Fibroblast of villous mesenchyme (primary cell): ENCODE data around the gene NRXN3. TPM values are rescaled to one million over a fixed set of nuclear protein-coding genes. Genes with fewer than 3 reads are reported as not detected.

ENCODE experiments used
- DNase-seq: peaks from one replicate; pipeline ENCODE4 v3.0.0-alpha.2; 2010; ENCODE audit warnings: low read depth
- H3K4me3 ChIP-seq: 2 replicates; pipeline ENCODE4 v1.5.1; 2011; ENCODE audit warnings: low read depth, mild to moderate bottlenecking, low read length
- total RNA-seq: library from RNA; depleted of rRNA; stranded (reverse); fragments of >200 nt; gene quantifications from 2 replicates; pipeline ENCODE4 v1.2.3, GENCODE V29; 2012
- TF ChIP-seq, protein P1 (sequence below): IDR thresholded peaks from 2 replicates; pipeline ENCODE4 v1.5.1; 2012; ENCODE audit warnings: low read depth, mild to moderate bottlenecking, low read length; ENCODE audit not compliant: insufficient read depth

Gene NRXN3
- total RNA-seq, 1 donor, result 7.3 TPM

DNA sequence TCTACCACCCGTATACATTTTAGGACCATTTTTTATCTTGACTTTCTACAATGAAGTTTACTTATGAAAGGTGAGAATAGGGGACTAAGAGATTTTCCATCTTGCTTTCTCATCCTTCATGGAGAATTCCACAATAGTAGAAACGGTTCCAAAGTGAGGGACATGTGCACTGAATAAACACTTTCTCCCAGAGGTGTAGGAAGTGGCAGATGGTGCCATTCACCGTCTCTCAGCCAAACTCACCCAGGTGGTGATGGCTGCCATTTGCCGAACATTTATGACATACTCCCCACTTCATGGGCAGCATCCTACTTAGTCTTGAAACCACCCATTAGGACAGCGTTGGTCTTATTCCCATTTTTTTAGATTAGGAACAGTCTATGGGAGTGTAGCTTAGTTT, 1500.6 kb downstream of the NRXN3 start:
- H3K4me3 ChIP-seq, result no peak overlapping the region
- no peak for DNase-seq
- TF ChIP-seq, protein P1, sequence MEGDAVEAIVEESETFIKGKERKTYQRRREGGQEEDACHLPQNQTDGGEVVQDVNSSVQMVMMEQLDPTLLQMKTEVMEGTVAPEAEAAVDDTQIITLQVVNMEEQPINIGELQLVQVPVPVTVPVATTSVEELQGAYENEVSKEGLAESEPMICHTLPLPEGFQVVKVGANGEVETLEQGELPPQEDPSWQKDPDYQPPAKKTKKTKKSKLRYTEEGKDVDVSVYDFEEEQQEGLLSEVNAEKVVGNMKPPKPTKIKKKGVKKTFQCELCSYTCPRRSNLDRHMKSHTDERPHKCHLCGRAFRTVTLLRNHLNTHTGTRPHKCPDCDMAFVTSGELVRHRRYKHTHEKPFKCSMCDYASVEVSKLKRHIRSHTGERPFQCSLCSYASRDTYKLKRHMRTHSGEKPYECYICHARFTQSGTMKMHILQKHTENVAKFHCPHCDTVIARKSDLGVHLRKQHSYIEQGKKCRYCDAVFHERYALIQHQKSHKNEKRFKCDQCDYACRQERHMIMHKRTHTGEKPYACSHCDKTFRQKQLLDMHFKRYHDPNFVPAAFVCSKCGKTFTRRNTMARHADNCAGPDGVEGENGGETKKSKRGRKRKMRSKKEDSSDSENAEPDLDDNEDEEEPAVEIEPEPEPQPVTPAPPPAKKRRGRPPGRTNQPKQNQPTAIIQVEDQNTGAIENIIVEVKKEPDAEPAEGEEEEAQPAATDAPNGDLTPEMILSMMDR, result no peak

DNA sequence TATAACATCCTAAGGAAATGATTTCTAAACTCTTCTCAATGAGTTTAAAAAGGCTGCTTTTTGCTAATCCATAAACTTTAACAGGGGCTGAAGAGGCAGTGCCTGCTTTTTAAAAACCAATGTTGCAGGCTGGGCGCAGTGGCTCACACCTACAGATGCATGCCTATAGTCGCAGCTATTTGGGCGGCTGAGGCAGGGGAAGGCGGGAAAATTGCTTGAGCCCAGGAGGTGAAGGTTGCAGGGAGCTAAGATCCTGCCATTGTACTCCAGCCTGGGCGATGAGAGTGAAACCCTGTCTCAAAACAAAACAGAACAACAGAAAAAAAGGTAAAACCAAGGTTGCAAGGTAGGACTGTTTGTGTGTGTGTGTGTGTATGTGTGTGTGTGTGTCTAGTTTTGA, 1509.9 kb downstream of the NRXN3 start:
- TF ChIP-seq, protein P1, result no peak
- no peak for DNase-seq
- H3K4me3 ChIP-seq, result no peak overlapping the region

DNA sequence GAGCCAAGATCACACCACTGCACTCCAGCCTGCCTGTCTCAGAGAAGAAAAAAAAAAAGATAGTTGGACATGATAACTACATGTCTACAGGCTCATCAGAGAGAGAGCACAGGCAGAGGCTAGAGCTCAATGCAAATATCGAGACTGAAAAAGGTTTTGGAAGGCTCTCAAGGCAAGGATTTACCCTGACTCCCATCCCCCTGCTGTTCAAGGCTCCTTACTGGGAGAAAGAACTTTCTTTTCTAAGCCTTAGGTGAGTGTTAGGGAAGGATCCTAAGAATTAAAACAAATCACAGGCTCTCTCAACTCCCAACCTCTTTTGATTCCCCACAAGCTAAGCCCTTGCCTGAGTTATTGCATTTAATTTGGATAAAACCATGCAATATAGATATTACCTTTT, 1516.0 kb downstream of the NRXN3 start:
- H3K4me3 ChIP-seq, result no peak overlapping the region
- DNase-seq, result no peak
- TF ChIP-seq, protein P1, result no peak

DNA sequence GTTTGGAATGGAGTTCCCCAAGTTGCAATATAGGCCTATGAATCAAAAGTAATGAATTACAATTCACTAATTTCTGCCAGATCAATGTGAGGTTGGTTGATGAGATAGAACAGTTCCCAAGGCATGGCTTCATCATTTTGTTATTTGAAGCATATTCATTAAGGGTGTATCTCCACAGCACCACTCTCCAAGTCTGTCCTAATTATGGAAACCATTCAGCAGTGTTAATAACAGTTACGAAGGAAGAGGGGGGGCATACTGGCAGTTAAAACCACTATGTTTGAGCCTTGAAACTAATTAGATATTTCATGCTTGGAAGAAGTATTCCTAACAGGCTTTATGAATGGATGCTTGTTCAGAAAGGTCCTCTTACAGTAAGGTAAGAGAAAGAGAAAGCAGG, 1520.8 kb downstream of the NRXN3 start:
- H3K4me3 ChIP-seq, result no peak overlapping the region
- no peak for DNase-seq
- TF ChIP-seq, protein P1, result no peak

DNA sequence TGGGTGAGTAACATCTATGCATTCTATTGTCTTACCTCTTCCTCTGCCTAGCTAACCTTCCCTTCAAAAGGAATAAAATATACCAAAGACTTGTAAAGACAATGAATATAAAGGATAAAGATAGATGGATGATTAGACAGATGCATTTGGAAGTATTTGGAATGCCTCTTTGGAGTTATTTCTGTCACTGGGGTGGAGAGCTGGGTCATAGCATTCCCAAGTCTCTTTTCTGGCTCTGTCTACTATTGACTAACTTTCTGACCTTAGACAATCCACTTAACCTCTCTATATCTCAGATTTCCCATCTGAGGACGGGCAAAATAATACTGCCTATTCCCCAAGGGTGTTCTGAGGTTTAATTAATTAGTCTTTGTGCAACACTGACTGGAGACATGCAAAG, 1523.8 kb downstream of the NRXN3 start:
- TF ChIP-seq, protein P1, result no peak
- H3K4me3 ChIP-seq, result no peak overlapping the region
- no peak for DNase-seq

DNA sequence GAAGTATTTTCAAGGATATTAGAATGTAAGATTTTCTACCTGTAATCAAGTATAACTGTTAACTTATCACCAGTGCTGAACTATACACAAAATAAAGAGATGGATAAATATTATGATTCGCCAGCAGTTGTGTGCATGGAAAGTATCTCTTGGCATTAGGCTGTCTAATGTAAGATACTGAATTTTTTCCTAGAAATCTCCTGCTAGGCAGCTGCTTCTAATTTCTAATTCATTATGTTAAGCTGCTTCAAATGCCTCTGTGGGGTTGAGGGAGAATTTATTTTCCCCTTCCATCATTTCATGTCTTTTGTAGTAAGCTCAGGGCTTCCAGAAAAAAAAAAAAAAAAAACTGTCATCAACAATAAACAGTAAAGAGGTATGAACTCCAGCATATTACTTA, 1525.1 kb downstream of the NRXN3 start:
- TF ChIP-seq, protein P1, result no peak
- no peak overlapping the region for H3K4me3 ChIP-seq
- no peak for DNase-seq

DNA sequence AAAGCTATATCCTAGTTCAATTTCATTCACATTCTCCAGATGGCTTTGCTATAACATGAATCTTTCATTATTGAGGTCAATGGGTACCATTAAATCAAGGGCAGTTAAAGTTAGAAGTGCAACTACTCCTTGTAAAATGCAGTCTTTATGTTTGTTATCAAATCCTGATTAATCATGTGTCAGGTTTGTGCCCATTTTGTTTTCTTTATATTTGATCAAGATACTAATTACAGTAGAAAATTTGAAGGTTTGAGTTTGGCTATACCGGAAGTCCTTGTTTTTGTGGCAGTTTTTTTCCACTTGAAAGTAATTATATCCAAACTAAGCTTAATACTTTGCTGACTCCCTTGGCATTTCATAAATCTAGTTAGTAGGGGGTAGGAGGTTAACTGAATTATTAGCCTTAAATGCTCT, 1528.1 kb downstream of the NRXN3 start:
- no peak overlapping the region for H3K4me3 ChIP-seq
- TF ChIP-seq, protein P1, result no peak
- no peak for DNase-seq
